SU-DHL-6 (cell line): ENCODE results near the gene MYOF.

ENCODE experiments used
- H2AFZ ChIP-seq: fragments of 200-600 bp; sonication (generic); 2 replicates; pipeline ENCODE4 v1.6.1; 2014; ENCODE audit warnings: low read depth, mild to moderate bottlenecking, moderate library complexity, mixed read lengths, antibody characterized with exemption, low read length; ENCODE audit not compliant: severe bottlenecking
- H3F3A ChIP-seq: fragments of 200-600 bp; shearing (Covaris generic); 2 replicates; pipeline ENCODE4 v1.6.0; 2016; ENCODE audit warnings: antibody characterized with exemption, mild to moderate bottlenecking; ENCODE audit not compliant: insufficient read depth
- H3K27ac ChIP-seq: fragments of 200-600 bp; sonication (generic); 2 replicates; pipeline ENCODE4 v1.5.1; 2016; ENCODE audit warnings: low read depth, mild to moderate bottlenecking, low read length, moderate library complexity, mixed read lengths
- H3K27me3 ChIP-seq: fragments of 200-600 bp; sonication (generic), shearing (Covaris generic); 2 replicates; pipeline ENCODE4 v1.6.0; 2014; ENCODE audit warnings: mild to moderate bottlenecking, low read length
- H3K36me3 ChIP-seq: fragments of 200-600 bp; sonication (generic); 2 replicates; pipeline ENCODE4 v1.6.1; 2014; ENCODE audit warnings: mild to moderate bottlenecking, low read length, mixed read lengths
- H3K4me2 ChIP-seq: fragments of 300-600, 200-600 bp; shearing (Covaris generic), sonication (generic); 2 replicates; pipeline ENCODE4 v1.6.0; 2014; ENCODE audit warnings: low read length, low read depth, mild to moderate bottlenecking; ENCODE audit not compliant: poor library complexity, severe bottlenecking
- H3K4me3 ChIP-seq: fragments of 200-600 bp; sonication (generic); 2 replicates; pipeline ENCODE4 v1.5.1; 2014; ENCODE audit warnings: antibody characterized with exemption, low read length, mild to moderate bottlenecking, mixed read lengths; ENCODE audit not compliant: insufficient read depth, poor library complexity, severe bottlenecking
- H3K79me2 ChIP-seq: fragments of 200-600 bp; sonication (generic); 2 replicates; pipeline ENCODE4 v1.6.1; 2014; ENCODE audit warnings: mild to moderate bottlenecking, low read length, moderate library complexity; ENCODE audit not compliant: insufficient read depth
- H3K9ac ChIP-seq: fragments of 200-600 bp; sonication (generic); 2 replicates; pipeline ENCODE4 v1.7.0; 2014; ENCODE audit warnings: mild to moderate bottlenecking, low read length
- H3K9me2 ChIP-seq: fragments of 200-600 bp; sonication (generic); replicated peaks from 2 replicates; pipeline ENCODE4 v1.6.1; 2014; ENCODE audit warnings: low read length; ENCODE audit not compliant: insufficient read depth
- H3K9me3 ChIP-seq: fragments of 200-600 bp; sonication (generic); 2 replicates; pipeline ENCODE4 v1.6.1; 2014; ENCODE audit warnings: low read length, mixed read lengths; ENCODE audit not compliant: insufficient read depth
- H4K20me1 ChIP-seq: fragments of 200-600 bp; sonication (generic); 2 replicates; pipeline ENCODE4 v1.6.1; 2014; ENCODE audit warnings: low read depth, mild to moderate bottlenecking, antibody characterized with exemption, low read length, moderate library complexity, mixed read lengths
- EZH2phosphoT487 ChIP-seq: fragments of 200-600 bp; sonication (generic), shearing (Covaris generic); conservative IDR thresholded peaks from 2 replicates; pipeline ENCODE4 v1.6.1; 2018; ENCODE audit warnings: mild to moderate bottlenecking, antibody characterized with exemption, low read length, moderate library complexity, mixed read lengths
- TF ChIP-seq, protein P1 (sequence below): fragments of 200-600 bp; sonication (generic); IDR thresholded peaks from one replicate; pipeline ENCODE4 v1.5.1; 2017; ENCODE audit warnings: antibody characterized with exemption, mild to moderate bottlenecking, low read length, moderate library complexity; ENCODE audit not compliant: insufficient read depth, poor library complexity, severe bottlenecking

MYOF gene

GRCh38 chr10:93271347-93271746 is 210.8 kb downstream of the MYOF start:
- H3K9me3 ChIP-seq: no peaks in the 10 kb centered on the region
- H3K27me3 ChIP-seq: no peaks in the 10 kb centered on the region
- H3K36me3 ChIP-seq: no peaks in the 10 kb centered on the region
- H3K4me2 ChIP-seq: no peak overlapping the region
- H3F3A ChIP-seq: no peaks in the 10 kb centered on the region
- no peaks in the 10 kb centered on the region for H3K9me2 ChIP-seq
- H4K20me1 ChIP-seq: no peaks in the 10 kb centered on the region
- no peak overlapping the region for H3K27ac ChIP-seq
- H3K4me3 ChIP-seq: no peak overlapping the region
- H3K9ac ChIP-seq: no peak overlapping the region
- H2AFZ ChIP-seq: no peak overlapping the region
- H3K79me2 ChIP-seq: no peaks in the 10 kb centered on the region
- TF ChIP-seq, protein P1, sequence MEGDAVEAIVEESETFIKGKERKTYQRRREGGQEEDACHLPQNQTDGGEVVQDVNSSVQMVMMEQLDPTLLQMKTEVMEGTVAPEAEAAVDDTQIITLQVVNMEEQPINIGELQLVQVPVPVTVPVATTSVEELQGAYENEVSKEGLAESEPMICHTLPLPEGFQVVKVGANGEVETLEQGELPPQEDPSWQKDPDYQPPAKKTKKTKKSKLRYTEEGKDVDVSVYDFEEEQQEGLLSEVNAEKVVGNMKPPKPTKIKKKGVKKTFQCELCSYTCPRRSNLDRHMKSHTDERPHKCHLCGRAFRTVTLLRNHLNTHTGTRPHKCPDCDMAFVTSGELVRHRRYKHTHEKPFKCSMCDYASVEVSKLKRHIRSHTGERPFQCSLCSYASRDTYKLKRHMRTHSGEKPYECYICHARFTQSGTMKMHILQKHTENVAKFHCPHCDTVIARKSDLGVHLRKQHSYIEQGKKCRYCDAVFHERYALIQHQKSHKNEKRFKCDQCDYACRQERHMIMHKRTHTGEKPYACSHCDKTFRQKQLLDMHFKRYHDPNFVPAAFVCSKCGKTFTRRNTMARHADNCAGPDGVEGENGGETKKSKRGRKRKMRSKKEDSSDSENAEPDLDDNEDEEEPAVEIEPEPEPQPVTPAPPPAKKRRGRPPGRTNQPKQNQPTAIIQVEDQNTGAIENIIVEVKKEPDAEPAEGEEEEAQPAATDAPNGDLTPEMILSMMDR: no peak
- TF ChIP-seq EZH2phosphoT487: no peak

GRCh38 chr10:93269281-93269680 is 212.9 kb downstream of the MYOF start:
- H3K79me2 ChIP-seq: no peaks in the 10 kb centered on the region
- no peak overlapping the region for H3K27ac ChIP-seq
- no peaks in the 10 kb centered on the region for H3K9me2 ChIP-seq
- H2AFZ ChIP-seq: no peak overlapping the region
- no peak overlapping the region for H3K9ac ChIP-seq
- no peak overlapping the region for H3K4me2 ChIP-seq
- TF ChIP-seq, protein P1: no peak
- no peak for TF ChIP-seq EZH2phosphoT487
- no peaks in the 10 kb centered on the region for H3K9me3 ChIP-seq
- no peak overlapping the region for H3K4me3 ChIP-seq
- no peaks in the 10 kb centered on the region for H4K20me1 ChIP-seq
- H3K27me3 ChIP-seq: no peaks in the 10 kb centered on the region
- no peaks in the 10 kb centered on the region for H3F3A ChIP-seq
- H3K36me3 ChIP-seq: no peaks in the 10 kb centered on the region

- Histone ChIP-seq H3K9me3 (no peaks in the 10 kb centered on the region), H4K20me1 (no peaks in the 10 kb centered on the region), H3K27ac (no peak overlapping the region), H3K27me3 (no peaks in the 10 kb centered on the region), H3K79me2 (no peaks in the 10 kb centered on the region), H3K4me2 (no peak overlapping the region), H3F3A (no peaks in the 10 kb centered on the region), H2AFZ (no peak overlapping the region), H3K9ac (no peak overlapping the region), H3K9me2 (no peaks in the 10 kb centered on the region), H3K36me3 (no peaks in the 10 kb centered on the region), H3K4me3 (no peak overlapping the region)
- no peak for TF ChIP-seq EZH2phosphoT487
- TF ChIP-seq, protein P1: no peak
These were observed 214.1 kb downstream of the MYOF start for GRCh38 chr10:93268021-93268420.

GRCh38 chr10:93267521-93267920 is 214.6 kb downstream of the MYOF start:
- H3K27me3 ChIP-seq: no peaks in the 10 kb centered on the region
- no peaks in the 10 kb centered on the region for H3K9me2 ChIP-seq
- no peak for TF ChIP-seq EZH2phosphoT487
- TF ChIP-seq, protein P1: no peak
- no peak overlapping the region for H3K4me3 ChIP-seq
- no peak overlapping the region for H2AFZ ChIP-seq
- H3K9ac ChIP-seq: no peak overlapping the region
- H3F3A ChIP-seq: no peaks in the 10 kb centered on the region
- H3K4me2 ChIP-seq: no peak overlapping the region
- H3K79me2 ChIP-seq: no peaks in the 10 kb centered on the region
- no peaks in the 10 kb centered on the region for H3K36me3 ChIP-seq
- H3K27ac ChIP-seq: no peak overlapping the region
- no peaks in the 10 kb centered on the region for H3K9me3 ChIP-seq
- no peaks in the 10 kb centered on the region for H4K20me1 ChIP-seq
